Endodermal cell (in vitro differentiated cells): ENCODE measurements around the gene NAPB. TPM values are rescaled to one million over a fixed set of nuclear protein-coding genes. Genes with fewer than 3 reads are reported as not detected.

ENCODE experiments used
- DNase-seq: peaks from one replicate; pipeline ENCODE4 v3.0.0-alpha.2; 2017
- H3K27ac ChIP-seq: 2 replicates; pipeline ENCODE4 v1.5.1; 2013; ENCODE audit warnings: mild to moderate bottlenecking, low read depth, low read length, moderate library complexity
- H3K27me3 ChIP-seq: 2 replicates; pipeline ENCODE4 v1.6.1; 2013; ENCODE audit warnings: mild to moderate bottlenecking, low read length, moderate library complexity; ENCODE audit not compliant: insufficient read depth, control insufficient read depth, poor library complexity, severe bottlenecking
- H3K36me3 ChIP-seq: 2 replicates; pipeline ENCODE4 v1.7.0; 2013; ENCODE audit warnings: mild to moderate bottlenecking, low read length, moderate library complexity; ENCODE audit not compliant: control insufficient read depth, insufficient read depth
- H3K4me1 ChIP-seq: one replicate; pipeline ENCODE4 v1.7.0; 2013; ENCODE audit warnings: low read length; ENCODE audit not compliant: control insufficient read depth, insufficient read depth
- H3K4me3 ChIP-seq: 2 replicates; pipeline ENCODE4 v1.5.1; 2013; ENCODE audit warnings: mild to moderate bottlenecking, low read length, moderate library complexity
- H3K9ac ChIP-seq: 2 replicates; pipeline ENCODE4 v1.6.1; 2013; ENCODE audit warnings: mild to moderate bottlenecking, low read length, moderate library complexity; ENCODE audit not compliant: poor library complexity, severe bottlenecking; ENCODE audit errors: extremely low read depth
- H3K9me3 ChIP-seq: 2 replicates; pipeline ENCODE4 v1.6.1; 2013; ENCODE audit warnings: mild to moderate bottlenecking, low read length, moderate library complexity; ENCODE audit not compliant: control insufficient read depth
- H3K27ac Mint-ChIP-seq: 2 replicates; pipeline ENCODE4 v1.8.0; 2020; ENCODE audit warnings: mixed read lengths
- H3K27me3 Mint-ChIP-seq: 2 replicates; pipeline ENCODE4 v1.8.0; 2021; ENCODE audit warnings: mild to moderate bottlenecking, mixed read lengths; ENCODE audit not compliant: insufficient read depth
- H3K36me3 Mint-ChIP-seq: 2 replicates; pipeline ENCODE4 v1.8.0; 2020; ENCODE audit warnings: low read depth, mixed read lengths
- H3K4me1 Mint-ChIP-seq: 2 replicates; pipeline ENCODE4 v1.8.0; 2020; ENCODE audit warnings: mixed read lengths
- H3K4me3 Mint-ChIP-seq: 2 replicates; pipeline ENCODE4 v1.8.0; 2020; ENCODE audit warnings: mild to moderate bottlenecking, moderate library complexity, mixed read lengths
- H3K9me3 Mint-ChIP-seq: 2 replicates; pipeline ENCODE4 v1.8.0; 2020; ENCODE audit warnings: mild to moderate bottlenecking, mixed read lengths
- WGBS, 2 experiments: methylation state at CpG; one replicate each; pipeline versions ENCODE4 v1.1.5 to v1.1.7; 2013; ENCODE audit warnings: missing lambda C conversion rate in 2 of 2, mixed read lengths in 1 of 2; ENCODE audit not compliant: insufficient coverage in 1 of 2, insufficient read length in 1 of 2; 5-methylcytosine and 5-hydroxymethylcytosine counted together
- total RNA-seq, 2 donors: library from RNA; stranded (reverse); fragmentation: NEBNext Ultra II Directional in 1 of 2; extraction: Animal tissue kit (Norgen Biotek cat#: 25700) in 1 of 2; gene quantifications; 2 replicates in 1 of 2; 3 replicates in 1 of 2; pipeline ENCODE4 v1.2.1, GENCODE V29; 2021
- TF ChIP-seq, protein P1 (sequence below): fragments of 200-600 bp; sonication (generic); conservative IDR thresholded peaks from 2 replicates; pipeline ENCODE4 v1.5.0; 2021; ENCODE audit warnings: antibody characterized with exemption, mild to moderate bottlenecking

Gene NAPB
- total RNA-seq, 2 donors from 2014 or later = 15.7 to 16.5 TPM

DNA sequence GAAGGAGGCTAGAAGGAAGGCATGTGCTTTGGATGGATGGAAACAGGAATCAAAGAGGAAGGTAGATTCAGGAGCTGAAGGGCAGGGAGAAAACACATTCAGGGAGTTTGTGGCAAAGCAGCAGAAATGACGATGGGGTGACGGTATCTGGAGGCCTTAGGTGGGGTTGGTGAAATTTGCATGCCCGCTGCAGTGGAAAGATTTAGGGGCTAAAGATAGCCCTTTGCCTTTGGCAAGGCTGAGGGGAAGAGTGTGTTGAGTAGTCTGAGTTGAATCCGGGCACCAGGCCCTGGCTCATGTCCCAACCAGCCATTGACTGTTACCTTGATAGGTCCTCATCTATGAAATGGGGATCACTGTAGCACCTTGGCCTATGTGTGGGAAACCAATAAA lies 58.0 kb downstream of the NAPB start:
- H3K4me3 Mint-ChIP-seq = peak overlapping the region; percentile 89
- H3K27ac ChIP-seq = no peak overlapping the region
- H3K27me3 ChIP-seq = no peaks in the 10 kb centered on the region
- WGBS, 2 experiments = 90 to 93% methylated on average over 4 of the region's 4 CpGs
- no peak overlapping the region for H3K27ac Mint-ChIP-seq
- H3K36me3 Mint-ChIP-seq = peaks cover 22% of the 10 kb centered on the region
- peaks cover 4% of the 10 kb centered on the region for H3K4me1 ChIP-seq
- peaks cover 21% of the 10 kb centered on the region for H3K4me1 Mint-ChIP-seq
- H3K9ac ChIP-seq = peak overlapping the region; percentile 78
- no peaks in the 10 kb centered on the region for H3K9me3 Mint-ChIP-seq
- no peaks in the 10 kb centered on the region for H3K9me3 ChIP-seq
- peak overlapping the region; percentile 85 for H3K4me3 ChIP-seq
- DNase-seq = no peak
- no peaks in the 10 kb centered on the region for H3K27me3 Mint-ChIP-seq
- H3K36me3 ChIP-seq = peaks cover 37% of the 10 kb centered on the region
- TF ChIP-seq, protein P1, sequence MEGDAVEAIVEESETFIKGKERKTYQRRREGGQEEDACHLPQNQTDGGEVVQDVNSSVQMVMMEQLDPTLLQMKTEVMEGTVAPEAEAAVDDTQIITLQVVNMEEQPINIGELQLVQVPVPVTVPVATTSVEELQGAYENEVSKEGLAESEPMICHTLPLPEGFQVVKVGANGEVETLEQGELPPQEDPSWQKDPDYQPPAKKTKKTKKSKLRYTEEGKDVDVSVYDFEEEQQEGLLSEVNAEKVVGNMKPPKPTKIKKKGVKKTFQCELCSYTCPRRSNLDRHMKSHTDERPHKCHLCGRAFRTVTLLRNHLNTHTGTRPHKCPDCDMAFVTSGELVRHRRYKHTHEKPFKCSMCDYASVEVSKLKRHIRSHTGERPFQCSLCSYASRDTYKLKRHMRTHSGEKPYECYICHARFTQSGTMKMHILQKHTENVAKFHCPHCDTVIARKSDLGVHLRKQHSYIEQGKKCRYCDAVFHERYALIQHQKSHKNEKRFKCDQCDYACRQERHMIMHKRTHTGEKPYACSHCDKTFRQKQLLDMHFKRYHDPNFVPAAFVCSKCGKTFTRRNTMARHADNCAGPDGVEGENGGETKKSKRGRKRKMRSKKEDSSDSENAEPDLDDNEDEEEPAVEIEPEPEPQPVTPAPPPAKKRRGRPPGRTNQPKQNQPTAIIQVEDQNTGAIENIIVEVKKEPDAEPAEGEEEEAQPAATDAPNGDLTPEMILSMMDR = no peak

DNA sequence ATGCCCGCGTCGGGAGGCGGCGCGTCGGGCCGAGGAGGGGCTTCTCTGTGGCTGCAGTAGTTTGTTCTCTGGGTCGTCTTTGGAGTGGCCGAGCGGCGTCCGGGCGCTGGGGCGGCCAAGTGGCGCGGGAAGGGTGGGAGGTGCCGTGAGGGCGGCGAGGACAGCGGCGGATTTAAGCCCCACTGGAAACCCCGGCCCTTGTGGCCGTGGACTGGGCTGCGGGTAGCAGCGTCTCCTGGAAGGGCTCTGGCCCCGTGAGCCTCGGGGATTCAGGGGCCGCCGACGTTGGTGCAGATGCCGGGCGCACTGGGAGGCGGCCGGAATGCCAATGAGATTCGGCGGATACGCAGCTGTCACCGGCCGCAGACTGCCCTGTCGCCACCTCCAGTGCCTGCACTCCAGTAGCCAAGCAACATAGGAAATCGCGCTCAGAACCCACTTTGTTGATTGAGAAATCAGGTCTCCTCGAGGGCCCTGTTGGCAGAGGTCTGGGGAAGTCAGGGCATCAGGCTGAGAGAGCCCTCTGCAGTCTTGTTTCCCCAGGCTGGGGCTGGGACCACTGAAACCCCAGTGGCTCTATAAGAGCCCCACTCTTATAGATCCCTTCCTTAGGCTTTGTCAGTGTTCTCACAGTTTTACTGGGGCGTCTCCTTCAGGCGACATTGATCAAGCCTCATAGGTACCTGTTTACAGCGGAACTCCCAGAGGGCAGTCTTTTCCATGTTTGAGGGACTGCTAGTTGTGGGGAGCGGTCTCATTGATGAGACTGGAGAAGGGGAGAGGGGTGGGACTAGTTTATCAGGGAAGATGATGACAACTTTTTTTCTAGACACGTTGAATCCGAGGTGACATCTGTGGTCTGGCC lies 58.7 kb downstream of the NAPB start:
- DNase-seq = peak; percentile 71
- Mint-ChIP-seq H3K4me1 (peaks cover 21% of the 10 kb centered on the region), H3K27me3 (no peaks in the 10 kb centered on the region), H3K27ac (peak overlapping the region; percentile 93), H3K4me3 (peak overlapping the region; percentile 89), H3K9me3 (no peaks in the 10 kb centered on the region), H3K36me3 (peaks cover 17% of the 10 kb centered on the region)
- Histone ChIP-seq H3K9ac (peak overlapping the region; percentile 78), H3K27ac (peak overlapping the region; percentile 92), H3K36me3 (peaks cover 31% of the 10 kb centered on the region), H3K9me3 (no peaks in the 10 kb centered on the region), H3K27me3 (no peaks in the 10 kb centered on the region), H3K4me3 (peak overlapping the region; percentile 85), H3K4me1 (peaks cover 4% of the 10 kb centered on the region)
- TF ChIP-seq, protein P1 = no peak
- 6 to 9% methylated on average over 17 to 50 of the region's 50 CpGs for WGBS, 2 experiments

DNA sequence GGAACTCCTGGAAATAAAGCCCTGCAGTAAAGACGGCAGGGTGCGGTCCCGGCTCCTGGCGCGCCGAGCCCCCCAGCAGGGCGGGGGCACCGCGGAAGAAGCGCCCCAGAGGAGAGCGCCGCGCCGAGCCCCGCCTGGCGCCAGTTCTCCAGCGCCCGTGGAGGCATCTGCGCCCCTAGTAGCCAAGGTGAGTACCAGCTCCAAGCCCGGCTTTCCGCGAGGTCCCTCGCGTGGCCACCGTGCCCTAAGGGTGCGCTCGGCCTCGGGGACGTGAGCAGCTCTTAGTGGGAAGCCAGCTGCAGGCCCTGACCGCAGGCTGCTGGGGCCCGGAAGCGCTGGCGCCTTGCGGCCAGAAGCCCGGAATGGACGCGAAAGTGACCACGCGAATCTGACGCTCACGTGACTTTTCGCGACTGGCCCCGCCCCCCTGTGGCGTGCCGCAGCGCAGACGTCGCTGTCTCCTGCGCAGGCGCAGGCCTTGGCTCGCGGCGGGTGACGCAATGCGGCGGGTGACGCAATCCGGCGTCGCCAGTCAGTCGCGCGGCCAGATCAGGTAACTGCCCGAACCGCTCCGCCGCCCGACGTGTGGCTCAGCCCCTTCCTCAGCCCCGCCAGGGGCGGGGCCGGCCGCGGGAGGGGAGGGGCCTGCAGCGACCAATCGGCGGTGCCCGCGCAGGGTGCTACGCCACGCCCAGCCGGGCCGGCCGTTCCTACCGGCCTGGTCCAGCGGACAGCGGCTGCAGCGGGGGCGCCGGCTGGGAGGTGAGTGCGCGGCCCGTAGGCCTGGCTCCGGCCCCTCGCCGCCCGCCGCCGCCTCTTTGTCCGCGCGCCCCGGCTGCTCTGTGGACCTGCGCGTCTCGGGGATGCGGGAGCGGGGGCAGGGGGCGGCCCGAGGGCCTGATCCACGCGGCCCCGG lies 59.6 kb downstream of the NAPB start, which contains the start of gene GZF1:
GZF1 (plus strand) TSS at position 707 of the 916 bp plus-strand sequence. CDS start 2,202 bp downstream, outside the sequence.
- DNase-seq = peak; percentile 99
- TF ChIP-seq, protein P1 = peak; percentile 12
- no peaks in the 10 kb centered on the region for H3K27me3 Mint-ChIP-seq
- peak within 1 kb of the TSS; percentile 90 for H3K4me3 ChIP-seq
- peaks cover 16% of the 10 kb centered on the region for H3K36me3 Mint-ChIP-seq
- peak within 1 kb of the TSS; percentile 98 for H3K27ac Mint-ChIP-seq
- H3K27ac ChIP-seq = peak within 1 kb of the TSS; percentile 96
- H3K9ac ChIP-seq = peak within 1 kb of the TSS; percentile 90
- H3K36me3 ChIP-seq = peaks cover 22% of the 10 kb centered on the region
- H3K4me1 Mint-ChIP-seq = peaks cover 22% of the 10 kb centered on the region
- peaks cover 4% of the 10 kb centered on the region for H3K4me1 ChIP-seq
- no peaks in the 10 kb centered on the region for H3K9me3 ChIP-seq
- H3K9me3 Mint-ChIP-seq = no peaks in the 10 kb centered on the region
- H3K4me3 Mint-ChIP-seq = peak within 1 kb of the TSS; percentile 89
- H3K27me3 ChIP-seq = no peaks in the 10 kb centered on the region
- 0% methylated on average over 42 to 114 of the region's 114 CpGs for WGBS, 2 experiments
